ENCODE measurements around the gene KRTAP10-1.

Gene KRTAP10-1

GRCh38 chr21:44572959-44573583 is 33.1 kb upstream of the KRTAP10-1 start:
- H3K4me3 ChIP-seq (ENCODE audit: low read depth, low read length): no peak overlapping the region
- no peak for TF ChIP-seq CTCF (IDR thresholded peaks at IDR 0.05; ENCODE audit: borderline replicate concordance, insufficient read depth, low read depth, low read length)

DNA sequence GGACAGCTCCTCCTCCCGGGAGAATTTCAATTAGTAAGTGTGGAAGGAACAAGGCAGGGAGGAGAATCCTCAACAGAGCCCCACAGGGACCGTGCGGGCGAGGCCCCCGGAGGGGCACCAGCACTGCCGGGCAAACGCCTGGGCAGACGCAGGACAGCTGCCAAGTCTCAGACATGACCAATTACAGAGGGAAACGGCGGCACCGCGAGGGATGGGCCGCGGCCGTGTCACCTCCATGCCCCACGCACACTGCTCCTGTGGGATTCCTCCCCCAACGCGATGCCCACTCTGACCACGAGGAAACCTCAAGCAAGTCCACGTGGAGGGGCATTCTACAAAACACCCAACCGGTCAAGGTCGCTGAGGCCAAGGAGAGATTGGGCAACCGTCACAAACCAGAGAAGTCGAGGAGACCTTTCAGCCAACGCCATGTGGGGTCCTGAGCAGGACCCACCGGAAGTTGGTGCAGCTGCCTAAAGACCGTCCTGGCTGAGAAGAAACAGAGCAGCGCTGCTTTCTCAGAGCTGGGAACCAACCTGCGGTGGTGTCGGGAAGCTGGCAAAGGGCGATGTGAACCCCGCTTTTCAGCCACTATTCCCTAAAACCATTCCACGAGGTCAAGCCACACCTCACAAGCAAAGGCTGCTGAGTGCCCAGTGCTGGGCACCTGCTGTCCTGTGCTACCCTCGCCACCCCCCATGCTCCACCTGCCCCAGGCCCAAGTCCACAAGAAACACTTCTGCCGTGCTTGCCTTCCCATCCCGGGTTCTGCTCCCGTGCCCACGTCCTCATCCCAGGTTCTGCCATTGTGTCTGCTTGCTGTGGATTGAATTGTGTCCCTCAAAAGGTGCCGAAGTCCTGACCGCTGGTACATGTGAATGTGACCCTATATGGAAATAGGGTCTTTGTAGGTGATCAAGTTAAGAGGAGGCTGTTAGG is 32.1 kb upstream of the KRTAP10-1 start:
- no peak for TF ChIP-seq CTCF (IDR thresholded peaks at IDR 0.05; ENCODE audit: borderline replicate concordance, insufficient read depth, low read depth, low read length)

GRCh38 chr21:44571296-44571695 is 31.3 kb upstream of the KRTAP10-1 start:
- no peak for TF ChIP-seq CTCF (IDR thresholded peaks at IDR 0.05; ENCODE audit: borderline replicate concordance, insufficient read depth, low read depth, low read length)

More for the DNA sequence above, 32.1 kb upstream of the KRTAP10-1 start:
- H3K4me3 ChIP-seq (ENCODE audit: low read depth, low read length): no peak overlapping the region

GRCh38 chr21:44569861-44570517 is 30.0 kb upstream of the KRTAP10-1 start:
- TF ChIP-seq CTCF (IDR thresholded peaks at IDR 0.05; ENCODE audit: borderline replicate concordance, insufficient read depth, low read depth, low read length): no peak
- H3K4me3 ChIP-seq (ENCODE audit: low read depth, low read length): no peak overlapping the region

More at GRCh38 chr21:44571296-44571695, 31.3 kb upstream of the KRTAP10-1 start:
- no peak overlapping the region for H3K4me3 ChIP-seq (ENCODE audit: low read depth, low read length)

GRCh38 chr21:44568667-44569556 is 28.9 kb upstream of the KRTAP10-1 start:
- no peak overlapping the region for H3K4me3 ChIP-seq (ENCODE audit: low read depth, low read length)
- no peak for TF ChIP-seq CTCF (IDR thresholded peaks at IDR 0.05; ENCODE audit: borderline replicate concordance, insufficient read depth, low read depth, low read length)

DNA sequence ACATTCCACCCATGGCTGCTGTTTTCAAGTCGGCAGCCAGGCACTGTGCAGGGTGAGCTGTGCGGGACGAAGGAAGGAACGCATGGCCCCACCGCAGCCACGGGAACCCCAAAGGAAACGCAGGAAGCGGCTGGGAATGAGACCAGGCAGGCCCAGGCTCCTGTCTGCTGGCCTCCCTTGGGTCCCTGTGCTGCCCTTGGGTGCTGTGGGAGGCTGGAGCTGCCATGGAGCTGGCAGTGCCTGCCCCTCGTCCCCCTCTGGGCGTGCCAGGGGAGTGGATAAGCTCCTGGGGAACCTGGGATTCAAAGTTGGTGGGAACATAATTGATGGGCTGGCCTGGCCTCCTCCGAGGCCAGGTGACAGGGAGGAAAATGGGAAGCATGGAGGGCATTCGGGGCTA is 28.3 kb upstream of the KRTAP10-1 start:
- no peak overlapping the region for H3K4me3 ChIP-seq (ENCODE audit: low read depth, low read length)
- no peak for TF ChIP-seq CTCF (IDR thresholded peaks at IDR 0.05; ENCODE audit: borderline replicate concordance, insufficient read depth, low read depth, low read length)

Data from GM12875 (cell line).